HG03521 (cell line): ENCODE data around the gene PPIL6.

Experiments used
- ATAC-seq: cut with Tn5 transposase; IDR thresholded peaks from one replicate; pipeline ENCODE4 v1.9.1; 2021; ENCODE audit warnings: mild to moderate bottlenecking, moderate library complexity; ENCODE audit not compliant: unreplicated experiment

Gene PPIL6

DNA sequence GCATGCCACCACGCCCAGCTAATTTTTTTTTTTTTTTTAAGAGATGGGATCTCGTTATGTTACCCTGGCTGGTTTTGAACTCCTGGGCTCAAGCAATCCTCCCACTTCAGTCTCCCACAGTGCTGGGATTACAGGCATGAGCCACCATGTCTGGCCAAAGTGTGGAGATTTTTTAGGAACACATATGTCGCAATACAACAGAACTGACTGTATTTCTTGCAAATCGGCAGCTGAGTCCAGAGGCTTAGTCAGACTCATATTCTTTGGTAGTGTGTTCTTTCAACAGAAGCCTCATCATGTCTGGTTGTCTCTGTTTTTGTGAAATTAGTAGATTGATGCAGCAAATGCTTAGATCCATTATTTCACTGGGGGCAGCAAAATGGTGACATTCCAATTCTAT is 34.2 kb downstream of the PPIL6 start:
- ATAC-seq, result no peak

GRCh38 chr6:109397020-109397419 is 43.4 kb downstream of the PPIL6 start:
- ATAC-seq, result no peak

- no peak for ATAC-seq
Measured at GRCh38 chr6:109396046-109396718, 44.2 kb downstream of the PPIL6 start.

- ATAC-seq, result no peak
Measured at GRCh38 chr6:109393886-109394281, 46.5 kb downstream of the PPIL6 start.

DNA sequence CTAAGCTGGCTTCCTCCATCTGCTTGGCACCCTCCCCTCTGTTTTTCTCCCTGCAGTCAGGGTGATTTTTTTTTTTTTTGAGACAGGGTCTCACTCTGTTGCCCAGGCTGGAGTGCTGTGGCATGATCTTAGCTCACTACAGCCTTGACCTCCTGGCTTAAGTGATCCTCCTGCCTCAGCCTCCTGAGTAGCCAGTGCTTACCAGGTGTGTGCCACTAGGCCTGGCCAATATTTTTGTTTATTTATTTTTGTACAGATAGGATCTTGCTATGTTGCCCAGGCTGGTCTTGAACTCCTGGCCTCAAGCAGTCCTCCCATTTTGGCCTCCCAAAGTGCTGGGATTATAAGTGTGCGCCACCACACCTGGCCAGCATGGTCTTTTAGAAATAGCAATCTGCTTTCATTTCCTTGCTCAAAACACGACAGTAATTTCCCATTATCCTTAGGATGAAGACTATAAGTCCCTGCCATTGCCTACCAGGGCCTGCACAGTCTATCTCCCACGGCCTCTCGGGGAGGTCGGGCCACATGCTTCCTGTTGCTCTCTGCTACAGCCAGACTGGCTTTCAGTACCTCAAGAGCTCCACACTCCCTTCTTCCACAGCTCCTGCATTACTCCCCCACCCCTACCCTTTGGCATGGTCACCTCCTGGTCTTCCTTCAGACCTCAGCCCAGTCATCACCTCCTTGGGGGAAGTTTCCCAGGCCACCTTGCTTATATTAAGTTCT is 47.1 kb downstream of the PPIL6 start:
- ATAC-seq, result no peak

DNA sequence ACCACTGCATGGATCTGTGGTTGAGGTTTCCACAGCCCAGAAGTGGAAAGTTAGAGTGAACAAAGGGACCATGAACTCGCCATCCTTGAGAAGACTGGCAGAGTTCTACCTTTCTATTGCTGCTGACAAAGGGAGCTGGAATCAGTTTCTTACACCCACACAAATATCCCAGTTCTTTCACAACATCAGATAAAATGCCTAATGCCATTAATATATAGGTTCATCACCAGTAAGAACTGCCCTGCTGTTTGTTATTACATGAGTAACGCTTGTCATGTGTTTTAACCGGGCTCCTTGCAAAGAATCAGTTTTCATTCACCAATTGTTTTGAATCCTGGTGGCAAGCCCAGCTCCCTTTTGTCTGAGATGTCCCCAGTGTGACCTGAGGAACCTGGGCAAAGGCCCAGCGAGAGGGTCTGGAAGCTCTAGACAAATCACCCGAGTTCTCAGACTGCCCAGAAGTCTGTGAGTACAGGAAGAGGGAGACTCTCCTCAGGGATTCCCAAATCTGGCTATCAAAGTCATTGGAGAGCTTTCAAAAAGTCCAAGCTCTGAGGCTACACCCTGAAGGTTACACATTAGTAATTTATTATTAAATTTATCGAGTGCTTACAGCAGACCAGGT is 50.7 kb downstream of the PPIL6 start:
- ATAC-seq, result no peak

DNA sequence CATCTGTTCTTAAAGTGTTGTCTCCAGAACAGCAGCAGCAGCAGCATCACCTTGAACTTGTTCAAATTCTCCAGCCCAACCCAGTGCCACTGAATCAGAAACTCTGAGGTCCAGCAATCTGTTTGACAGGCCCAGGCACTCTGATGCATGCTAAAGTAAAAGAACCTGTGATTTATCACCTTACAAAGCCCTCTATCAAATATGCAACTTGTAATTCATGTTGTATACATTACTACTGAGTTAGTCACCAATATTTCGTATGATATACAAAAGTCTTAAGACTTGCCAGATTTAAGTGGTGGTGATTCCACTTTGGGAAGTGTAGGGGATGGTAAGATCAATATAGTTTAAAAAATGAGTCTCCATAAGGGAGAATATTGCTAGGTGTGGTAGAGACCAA is 52.2 kb downstream of the PPIL6 start:
- no peak for ATAC-seq

GRCh38 chr6:109383438-109383940 is 56.9 kb downstream of the PPIL6 start:
- ATAC-seq, result no peak

GRCh38 chr6:109382576-109383437 is 57.6 kb downstream of the PPIL6 start:
- ATAC-seq, result peak; percentile 63

GRCh38 chr6:109381747-109382575 is 58.5 kb downstream of the PPIL6 start, which contains the start of gene CD164:
Gene CD164 (minus strand): TSS chr6:109382467. CDS start chr6:109382378, 89 bp downstream.
- peak; percentile 48 for ATAC-seq

DNA sequence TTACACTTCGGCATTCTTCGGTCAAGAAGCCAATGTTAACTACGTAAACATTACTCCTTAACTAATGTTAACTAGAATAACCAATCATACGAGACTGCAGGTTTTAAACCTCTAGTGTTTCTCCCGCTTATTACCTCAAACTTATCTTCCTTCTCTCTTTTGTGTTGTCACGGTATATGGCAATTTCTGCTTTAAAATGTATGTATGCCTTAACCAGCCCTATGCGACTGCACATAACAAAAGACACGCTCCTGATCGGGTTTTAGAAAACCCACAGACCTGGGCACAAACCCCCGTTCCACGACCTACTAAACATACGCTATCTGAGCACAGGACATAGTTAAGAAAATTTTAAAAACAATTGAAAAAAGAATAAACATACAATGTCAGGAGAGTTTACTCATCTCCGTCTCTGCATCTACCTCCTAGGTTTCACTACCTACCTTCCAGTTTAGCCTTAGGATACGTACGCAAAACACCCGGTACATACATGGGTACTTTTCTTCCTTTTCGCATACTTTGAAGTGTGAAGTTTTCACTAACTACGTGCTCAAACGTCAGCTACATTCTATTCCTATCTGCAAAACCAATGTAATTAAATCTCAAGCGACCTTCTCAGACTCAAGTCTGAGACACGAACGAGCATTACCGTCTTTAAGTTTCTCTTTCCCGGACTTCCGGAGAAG is 59.2 kb downstream of the PPIL6 start:
- ATAC-seq, result no peak

DNA sequence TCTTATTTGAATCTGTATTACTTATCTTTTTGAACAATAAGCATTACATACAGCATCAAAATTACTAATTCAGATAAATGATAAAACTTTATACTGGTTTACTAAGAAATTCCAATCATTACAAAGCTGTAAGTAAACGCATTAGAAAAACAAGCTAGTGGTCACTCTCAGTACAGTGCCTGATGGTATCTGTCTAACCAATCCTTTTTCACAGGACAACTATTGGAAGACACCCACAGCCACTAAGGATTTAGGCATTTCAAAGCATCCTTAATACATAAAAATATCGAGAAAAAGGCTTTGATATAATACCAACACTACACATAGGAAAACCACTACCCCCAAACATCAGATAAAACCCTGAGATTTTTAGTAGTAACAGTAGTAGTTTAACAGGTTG is 60.7 kb downstream of the PPIL6 start:
- no peak for ATAC-seq

- no peak for ATAC-seq
Measured at GRCh38 chr6:109377717-109378116, 62.7 kb downstream of the PPIL6 start.

DNA sequence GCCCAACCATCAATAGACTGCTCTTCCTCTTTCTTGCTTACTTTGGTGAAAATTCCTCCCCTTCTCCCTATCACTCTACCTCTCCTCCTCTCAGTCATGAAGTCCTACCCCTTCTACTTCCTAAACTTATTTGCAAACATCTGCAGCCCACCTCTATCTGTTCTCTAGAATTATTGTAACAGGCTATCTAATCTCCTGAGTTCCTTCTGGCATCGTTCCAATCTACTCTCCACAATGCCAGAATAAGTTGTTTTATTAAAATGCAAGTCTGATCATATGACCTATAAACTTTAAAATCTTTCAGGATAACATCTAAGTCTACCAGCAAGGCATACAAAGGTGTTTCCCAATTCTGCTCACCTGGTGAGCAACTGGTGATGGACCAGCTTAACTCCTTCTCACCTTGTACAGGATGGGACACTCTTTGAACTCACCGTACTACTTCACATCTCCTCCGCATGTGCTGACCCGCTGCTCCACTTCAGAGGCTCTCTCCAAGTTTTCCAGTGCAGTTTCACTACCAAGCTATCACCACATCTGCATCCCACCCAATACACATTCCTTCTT is 66.0 kb downstream of the PPIL6 start:
- ATAC-seq, result no peak

DNA sequence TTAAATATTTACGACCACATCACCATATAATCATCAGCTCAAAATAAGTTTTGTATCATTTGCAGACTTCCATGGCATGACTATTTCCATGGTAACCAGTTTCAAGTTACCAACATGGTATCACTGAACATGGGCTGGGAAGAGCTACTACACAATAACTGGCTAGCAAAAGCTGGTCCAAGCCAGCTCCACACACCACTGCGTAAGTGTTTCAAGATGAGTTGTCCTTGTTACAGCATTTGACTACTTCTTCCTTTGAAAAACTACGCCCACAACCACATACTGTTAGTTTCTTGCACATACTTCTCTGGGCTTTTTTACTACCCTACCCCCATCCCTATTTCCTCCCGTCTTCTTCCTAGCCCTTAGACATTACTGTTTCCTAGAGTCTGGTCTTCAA is 66.7 kb downstream of the PPIL6 start:
- ATAC-seq, result peak; percentile 94

- no peak for ATAC-seq
Measured at GRCh38 chr6:109373331-109373730, 67.1 kb downstream of the PPIL6 start.

DNA sequence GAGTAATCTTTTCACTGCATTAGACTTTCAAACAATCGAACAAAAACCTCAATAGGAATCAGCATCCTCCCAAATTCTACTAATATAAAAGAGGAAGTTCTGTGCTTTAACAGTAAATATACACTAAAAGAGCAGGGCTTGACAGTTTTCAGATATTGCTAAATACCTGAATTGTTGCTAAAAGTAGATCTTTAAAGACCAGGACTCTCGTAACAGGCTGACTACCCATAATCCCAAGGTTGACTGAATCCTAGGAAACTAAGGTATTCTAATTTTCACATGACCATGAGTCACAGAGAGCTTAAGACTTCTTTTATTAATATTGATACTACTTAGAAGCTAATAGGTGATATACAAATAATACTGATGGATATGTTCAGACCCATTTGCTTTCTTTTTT is 68.3 kb downstream of the PPIL6 start:
- no peak for ATAC-seq

DNA sequence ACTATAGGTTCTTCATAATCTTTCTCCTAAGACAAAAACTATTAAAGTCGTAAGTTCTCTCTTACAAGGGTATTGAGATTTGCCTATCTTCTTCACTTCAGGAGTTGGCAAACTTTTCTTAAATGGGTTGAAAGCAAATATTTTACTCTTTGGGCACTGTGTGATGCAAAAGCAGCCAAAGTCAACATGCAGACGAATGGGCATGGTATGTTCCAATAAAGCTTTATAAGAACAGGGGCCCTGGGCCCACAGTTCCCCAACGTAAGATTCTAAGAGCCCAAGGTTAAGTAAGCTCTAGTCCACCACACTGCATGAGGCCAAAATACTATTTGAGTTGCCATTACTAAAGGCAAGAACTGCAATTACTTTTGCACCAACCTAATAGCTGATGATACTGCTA is 69.6 kb downstream of the PPIL6 start:
- no peak for ATAC-seq

GRCh38 chr6:109370336-109370735 is 70.1 kb downstream of the PPIL6 start:
- ATAC-seq, result no peak
